ENCODE results near the gene KCTD13.
A peak's percentile ranks its signal among the peaks of the same experiment; 100 is the strongest.
"Not testable (repeated sequence)": the region's sequence is repeated elsewhere in the genome, so short reads cannot be mapped to it uniquely, and the experiment has no call there.

KCTD13 gene

DNA sequence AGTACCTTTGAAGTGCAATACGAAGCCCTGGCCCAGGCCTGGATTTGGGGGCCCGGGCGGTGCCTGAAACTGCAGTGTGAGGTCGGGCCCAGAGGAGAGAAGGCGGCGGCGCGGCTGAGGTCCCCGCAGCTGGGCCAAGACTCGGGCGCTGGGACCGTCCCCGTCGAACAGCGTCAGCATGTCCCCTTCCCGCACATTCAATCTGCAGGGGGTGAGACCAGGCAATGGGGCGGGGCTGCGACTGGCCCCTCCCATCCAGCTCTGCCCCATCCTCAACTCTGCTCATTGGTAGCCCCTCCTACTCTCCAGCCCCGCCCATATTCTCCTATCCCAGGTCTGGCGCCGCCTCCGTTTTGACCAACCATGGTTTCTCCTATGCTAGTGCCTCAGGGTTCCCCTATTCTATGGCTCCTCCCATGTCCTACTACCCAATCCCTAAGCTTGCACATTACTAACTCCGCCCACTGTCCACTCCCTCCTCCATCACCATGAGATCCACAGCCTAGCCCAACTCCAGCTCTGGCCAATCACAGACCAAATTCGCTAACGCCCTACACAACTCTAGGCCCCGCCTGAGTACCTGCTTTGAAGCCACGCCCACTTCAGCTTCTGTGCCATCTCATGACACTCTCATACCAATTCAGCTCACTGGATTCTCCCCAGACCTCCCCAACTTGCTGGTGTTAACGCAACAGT lies 48.6 kb downstream of the KCTD13 start:
- DNase-seq, result no peak

DNA sequence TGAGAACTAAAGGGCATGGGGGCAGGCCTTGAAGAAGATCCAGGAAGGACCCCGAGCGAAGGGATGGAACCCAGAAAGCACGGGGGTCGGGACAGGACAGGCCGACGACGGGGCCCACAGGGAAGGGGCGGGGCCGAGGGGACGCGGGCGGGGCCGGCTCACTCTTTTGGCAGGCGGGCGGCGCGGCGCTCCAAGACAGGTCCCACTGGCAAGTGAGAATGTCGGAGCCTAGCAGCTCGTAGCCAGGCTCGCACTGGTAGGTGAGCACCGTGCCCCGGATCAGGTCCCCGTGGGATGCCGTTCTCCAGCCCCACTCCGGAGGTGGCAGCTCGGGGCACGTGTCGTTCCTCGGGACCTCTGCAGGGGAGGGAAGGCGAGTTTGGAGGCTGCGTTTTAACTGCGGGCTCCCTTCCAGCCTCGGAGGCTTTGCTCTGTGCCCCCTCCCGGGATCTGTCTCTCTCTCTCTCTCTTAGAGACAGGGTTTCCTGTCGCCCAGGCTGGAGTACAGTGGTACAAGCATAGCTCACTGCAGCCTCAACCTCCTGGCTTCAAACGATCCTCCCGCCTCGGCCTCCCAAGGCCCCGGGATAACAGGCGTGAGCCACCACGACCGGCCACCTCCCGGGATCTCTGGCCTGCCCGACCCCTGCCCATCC lies 49.3 kb downstream of the KCTD13 start:
- DNase-seq, result no peak

DNA sequence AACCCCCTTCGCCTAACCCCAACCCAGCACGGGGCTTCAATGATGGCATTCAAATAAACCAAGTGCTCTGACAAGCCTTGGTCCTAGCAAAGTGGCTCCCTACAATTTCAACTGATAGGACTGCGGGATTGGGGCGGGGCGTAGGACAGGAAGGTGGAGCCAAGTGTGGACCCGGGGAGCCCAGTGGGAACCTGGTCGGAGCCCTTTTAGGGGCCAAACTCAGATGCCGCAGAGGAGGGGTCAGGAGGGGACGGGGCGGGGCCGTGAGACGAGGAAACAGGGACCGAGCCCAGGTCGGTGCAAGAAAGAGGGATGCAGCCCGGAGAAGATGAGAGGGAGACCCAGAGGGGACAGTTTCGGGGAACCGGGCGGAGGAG lies 49.8 kb downstream of the KCTD13 start:
- no peak for DNase-seq

DNA sequence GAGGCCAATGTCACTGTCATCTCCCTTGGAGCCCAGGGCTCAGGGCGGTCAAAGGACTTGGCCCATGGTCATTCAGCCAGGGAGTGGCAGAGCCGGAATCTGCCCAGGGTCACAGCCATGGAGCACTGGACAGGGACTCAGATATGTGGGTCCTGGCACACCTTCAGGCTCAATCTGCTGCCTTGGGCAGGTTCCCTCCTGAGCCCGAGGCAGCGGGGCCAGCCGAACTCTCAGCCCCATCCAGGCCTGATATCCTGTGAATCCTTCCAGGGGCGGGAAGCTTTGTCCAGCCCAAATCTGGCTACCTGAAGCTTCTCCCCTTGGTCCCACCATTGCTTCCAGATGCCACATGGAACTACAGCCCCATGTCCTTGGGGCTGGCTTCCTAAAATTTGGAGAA lies 50.8 kb downstream of the KCTD13 start:
- no peak for DNase-seq

DNA sequence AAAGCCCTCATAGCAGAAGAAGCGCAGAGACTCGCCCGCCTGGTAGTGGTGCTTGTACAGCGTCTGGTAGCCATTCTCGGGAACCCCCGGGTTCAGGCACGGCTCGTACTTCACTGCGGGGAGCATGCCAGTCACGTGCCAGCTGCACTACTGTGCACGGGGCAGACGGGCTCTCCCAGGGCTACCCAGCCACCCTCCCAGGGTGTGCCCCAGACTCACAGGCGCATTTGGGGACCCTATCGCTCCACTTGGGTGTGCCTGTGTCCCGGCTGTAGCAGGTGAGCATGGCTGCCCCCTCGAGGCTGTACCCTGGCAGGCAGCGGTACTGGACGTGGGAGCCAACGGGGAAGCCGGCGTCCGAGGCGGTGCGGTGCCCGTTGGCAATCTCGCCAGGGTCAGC lies 52.7 kb downstream of the KCTD13 start:
- DNase-seq, result no peak

DNA sequence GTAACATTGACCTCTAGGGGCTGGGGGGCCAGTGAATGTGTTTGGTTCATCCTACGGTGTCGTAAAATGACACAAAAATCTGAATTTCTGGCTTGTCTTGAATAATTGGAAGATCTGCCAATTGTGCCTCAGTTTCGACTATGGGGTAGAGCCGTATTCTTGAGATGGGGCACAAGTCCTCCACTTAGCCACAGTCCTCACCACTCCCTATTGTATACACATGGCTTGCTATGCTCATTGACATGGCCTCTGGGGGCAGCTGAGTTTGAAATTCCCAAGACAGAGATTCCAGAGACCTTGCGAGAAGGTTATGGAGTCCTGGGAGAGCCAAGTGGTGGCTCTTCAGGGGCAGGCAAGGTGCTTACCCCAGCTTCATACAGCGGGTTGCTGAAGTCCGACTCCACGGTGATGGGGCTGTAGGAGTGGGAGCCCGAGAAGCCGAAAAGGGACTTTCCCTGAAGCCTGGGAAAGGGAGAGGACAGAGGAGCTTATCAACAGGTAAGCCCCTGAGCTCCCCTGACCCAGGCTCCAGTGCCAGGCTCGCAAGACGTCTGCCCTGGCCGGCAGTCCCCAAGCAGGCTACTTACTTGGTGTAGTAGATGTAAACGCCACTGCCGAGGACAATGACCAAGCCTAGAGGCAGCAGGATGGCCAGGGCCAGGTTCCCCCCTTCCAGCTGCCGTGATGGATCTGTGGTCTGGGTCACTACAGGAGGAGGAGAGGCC lies 54.0 kb downstream of the KCTD13 start:
- DNase-seq, result no peak

DNA sequence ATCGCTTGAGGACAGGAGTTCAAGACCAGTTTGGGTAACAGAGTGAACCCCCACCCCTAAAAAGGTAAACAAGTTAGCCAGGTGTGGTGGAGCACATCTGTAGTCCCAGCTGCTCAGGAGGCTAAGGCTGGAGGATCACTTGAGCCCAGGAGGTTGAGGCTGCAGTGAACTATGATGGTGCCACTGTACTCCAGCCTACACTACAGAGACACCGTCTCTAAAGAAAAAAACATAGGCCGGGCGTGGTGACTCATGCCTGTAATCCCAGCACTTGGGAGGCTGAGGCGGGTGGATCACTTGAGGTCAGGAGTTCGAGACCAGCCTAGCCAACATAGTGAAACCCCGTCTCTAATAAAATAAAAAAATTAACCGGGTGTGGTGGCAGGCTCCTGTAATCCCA lies 57.0 kb downstream of the KCTD13 start:
- not testable (repeated sequence) for DNase-seq

DNA sequence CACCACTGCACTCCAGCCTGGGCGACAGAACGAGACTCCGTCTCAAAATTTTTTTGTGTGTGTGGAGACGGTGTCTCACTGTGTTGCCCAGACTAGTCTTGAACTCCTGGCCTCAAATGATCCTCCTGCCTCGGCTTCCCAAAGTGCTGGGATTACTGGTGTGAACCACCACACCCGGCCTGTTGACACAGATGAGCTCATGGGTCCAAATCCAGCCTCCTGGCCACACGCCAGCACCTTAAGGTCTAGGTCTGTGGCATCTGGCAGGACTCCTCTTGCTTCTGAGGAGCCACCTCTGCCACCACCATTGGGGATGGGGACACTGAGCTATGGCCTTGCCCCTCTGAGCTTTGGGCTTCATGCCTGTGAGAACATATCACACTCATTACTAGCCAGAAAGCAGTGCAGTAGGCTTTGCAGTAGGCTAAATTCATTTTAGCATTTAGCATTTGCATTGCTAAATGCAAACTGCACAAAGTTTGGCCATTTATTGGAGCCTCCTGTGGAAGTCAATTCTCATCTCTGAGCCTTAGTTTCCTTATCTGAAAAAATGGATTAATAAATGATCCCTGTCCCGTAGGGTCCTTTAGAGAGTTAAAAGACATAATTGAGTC lies 57.5 kb downstream of the KCTD13 start:
- peak in 1 of 2 experiments; percentile 14 for DNase-seq

DNA sequence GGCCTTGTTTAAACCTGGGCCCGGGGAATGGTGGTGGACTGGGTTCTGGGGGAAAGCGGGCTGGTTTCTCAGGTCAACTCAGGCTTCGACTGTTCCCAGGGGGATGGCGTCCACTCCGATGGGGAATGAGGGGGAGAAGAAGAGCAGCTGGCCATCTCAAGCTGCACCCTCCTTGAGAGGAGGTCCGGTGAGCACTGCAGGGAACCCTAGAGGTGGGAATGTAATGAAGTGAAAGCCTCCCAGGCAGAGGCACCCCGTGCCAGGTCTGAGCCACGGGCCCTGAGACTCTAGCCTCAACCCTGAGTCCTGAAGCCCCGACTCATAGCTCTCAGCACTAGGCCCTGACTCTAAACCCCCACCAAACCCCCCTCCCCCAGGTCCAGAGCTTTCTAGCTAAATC lies 61.8 kb downstream of the KCTD13 start:
- DNase-seq, result no peak

DNA sequence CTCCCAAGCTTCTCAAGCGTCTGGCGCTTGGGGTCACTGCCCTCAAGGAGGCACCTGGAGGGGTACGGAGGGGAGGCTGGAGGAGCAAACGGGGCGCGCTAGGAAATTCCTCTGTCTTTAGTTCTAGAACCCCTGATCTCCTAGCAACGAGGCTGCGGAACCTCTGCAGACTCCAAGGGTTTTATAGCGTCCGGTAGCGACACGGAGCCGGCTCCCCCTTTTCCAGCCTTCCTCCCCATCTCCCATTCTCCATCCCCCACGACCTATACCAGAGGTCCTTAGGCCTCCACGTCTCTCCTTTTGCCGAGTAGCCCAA lies 62.4 kb downstream of the KCTD13 start:
- DNase-seq, result no peak

DNA sequence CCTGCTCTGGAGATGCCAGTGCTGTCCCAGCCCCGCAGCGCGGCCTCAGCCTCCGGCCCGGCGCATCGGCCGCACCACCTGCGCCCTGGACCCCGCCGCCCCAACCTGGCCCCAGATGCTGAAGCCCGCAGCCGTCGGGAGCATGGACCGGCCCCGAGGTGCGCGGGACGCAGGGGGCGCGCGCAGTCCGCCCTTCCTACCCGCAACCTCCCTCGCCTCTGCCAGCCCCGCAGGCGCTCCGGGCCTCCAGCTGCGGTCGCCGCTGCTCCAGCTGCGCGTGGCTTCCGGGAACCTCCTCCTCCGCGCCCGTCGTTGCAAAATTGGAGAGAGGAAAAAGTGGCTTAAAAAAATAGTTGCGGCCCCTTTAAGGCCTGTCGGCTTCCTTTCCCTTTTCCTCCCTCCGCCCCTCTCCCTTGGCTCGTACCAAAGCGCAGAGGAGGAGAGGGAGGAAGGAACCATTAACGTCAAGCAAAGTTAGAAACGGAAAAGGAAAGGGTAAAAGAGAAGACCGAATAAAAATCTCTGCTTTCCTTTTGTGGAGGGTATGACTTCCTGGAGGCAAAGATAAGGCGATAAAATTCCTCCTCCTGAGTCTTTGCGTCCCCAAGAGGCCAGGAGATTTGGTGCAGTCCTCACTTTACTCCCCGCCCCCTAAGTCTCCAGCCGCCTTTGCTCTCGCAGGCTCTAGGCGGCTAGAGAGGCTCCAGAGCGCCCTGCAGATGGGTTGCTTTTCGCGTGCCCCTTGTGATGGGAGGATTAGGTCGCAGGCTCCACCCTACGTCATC lies 63.0 kb downstream of the KCTD13 start, which contains the start of gene CDIPT:
Gene CDIPT, minus strand, starts transcription at position 343 of the 785 bp plus-strand sequence. CDS start 369 bp downstream, outside the sequence.
- DNase-seq, result peak; percentile 95 to 96

DNA sequence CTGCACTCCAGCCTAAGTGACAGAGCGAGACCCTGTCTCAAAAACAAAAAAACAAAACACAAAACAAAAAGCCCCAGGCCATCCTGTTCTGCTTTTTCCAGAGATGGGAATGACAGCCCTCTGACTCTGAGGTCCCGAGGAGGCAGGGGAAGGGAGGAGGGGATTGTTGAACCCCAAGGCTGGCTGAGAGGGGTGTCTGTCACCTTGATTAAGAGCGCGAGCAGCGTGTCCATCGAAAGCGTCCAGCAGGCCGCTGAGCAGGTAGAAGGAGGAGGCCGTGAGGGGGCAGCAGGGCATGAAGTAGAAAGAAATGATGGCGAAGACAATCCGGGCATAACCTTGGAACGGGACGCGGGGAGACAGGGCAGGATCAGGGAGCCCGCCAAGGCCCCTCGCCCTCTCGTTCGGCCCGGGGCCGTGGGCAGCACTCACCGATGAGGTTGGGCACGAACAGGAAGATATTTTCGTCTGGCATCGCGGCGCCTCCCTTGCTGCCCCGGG lies 63.6 kb downstream of the KCTD13 start:
- DNase-seq, result no peak

DNA sequence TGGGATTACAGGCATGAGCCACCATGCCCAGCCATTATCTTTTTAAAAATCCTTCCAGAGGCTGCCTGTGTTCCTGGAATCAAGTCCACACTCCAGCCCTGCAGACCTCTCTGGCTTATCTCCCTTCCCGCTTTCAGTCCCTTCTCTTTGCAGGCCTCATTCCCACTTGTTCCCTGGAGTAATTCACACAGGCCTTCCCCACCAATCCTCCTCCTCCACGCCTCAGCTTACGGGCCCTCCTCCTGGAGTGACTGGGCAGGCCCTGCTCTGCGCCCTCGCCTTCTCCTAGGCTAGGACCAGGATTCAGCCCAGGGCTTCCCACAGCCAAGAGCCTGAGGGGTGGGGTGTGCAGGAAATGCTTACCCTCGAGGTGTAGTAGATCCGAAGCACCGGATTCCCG lies 65.8 kb downstream of the KCTD13 start:
- DNase-seq, result no peak

DNA sequence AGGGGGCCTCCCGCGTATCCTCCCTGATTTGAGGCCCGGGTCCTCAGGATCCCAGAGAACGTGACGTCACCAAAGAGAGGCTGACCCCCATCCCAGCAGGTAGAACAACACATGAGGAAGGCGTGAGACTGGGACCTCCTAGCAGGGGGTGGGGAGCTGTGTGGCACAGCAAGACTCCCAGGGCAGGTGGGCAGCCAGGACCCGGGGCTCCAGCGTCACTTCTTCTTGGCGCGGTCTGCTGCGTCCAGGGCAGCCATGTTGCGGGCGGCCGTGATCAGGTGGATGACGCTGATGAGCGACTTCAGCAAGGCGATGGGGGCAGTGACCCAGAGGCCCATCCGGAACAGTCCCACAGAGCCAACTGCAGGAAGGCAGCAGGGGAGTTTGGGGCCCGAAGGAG lies 67.1 kb downstream of the KCTD13 start:
- DNase-seq, result no peak

DNA sequence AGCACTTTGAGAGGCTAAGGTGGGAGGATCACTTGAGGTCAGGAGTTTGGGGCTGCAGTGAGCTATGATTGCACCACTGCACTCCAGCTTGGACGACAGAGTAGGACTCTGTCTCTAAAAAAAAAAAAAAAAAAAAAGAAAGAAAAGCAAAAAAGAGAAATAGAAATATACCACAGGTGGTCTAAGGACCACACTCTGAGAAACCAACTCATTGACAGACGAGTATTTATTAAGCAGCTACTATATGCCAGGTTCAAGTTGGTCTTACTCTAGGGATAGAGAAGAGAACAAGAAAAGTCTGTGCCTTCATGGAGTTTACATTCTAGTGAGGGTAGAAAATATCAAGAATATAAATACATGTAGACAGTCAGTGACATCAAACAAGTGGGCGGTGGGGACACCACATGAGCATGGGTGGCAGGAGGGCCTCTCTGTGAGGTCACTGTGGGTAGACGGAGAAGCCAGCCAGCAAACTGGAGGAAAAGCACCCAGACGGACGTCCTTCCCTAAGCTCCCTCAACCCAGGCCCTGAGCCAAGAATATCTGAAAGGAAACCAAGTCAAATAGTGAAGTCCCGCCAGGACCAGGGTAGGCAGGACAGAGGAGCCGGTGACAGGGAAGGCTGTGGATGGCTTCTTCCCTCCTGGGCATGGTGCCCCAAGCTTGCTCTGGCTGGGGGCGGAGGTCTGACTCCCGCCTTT lies 67.7 kb downstream of the KCTD13 start:
- DNase-seq, result no peak

DNA sequence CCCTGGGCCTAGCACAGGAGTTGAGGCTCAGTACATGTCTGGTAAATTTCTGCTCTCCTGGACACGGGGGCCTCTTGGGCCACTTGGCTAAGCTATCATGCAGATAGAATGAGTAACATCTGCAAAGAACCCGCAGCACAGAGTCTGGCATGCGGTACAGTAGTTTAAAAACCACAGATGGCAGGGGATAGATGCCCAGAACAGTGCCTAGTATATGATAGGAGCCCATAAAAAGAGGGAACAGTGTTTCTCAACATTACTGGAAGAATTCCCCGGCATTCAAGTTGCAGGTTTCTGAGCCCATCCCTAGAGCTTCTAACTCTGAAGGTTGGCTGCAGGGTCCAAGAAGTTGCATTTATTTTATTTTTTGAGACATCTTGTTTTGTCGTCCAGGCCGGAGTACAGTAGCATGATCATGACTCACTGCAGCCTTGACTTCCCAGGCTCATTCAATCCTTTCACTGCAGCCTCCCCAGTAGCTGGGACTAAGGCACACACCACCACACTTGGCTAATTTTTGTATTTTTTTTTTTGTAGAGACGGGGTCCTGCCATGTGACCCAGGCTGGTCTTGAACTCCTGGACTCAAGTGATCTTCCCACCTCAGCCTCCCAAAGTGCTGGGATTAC lies 68.8 kb downstream of the KCTD13 start:
- peak in 1 of 2 experiments; percentile 58 for DNase-seq
